Lower leg skin (tissue), 3 donors: ENCODE data around the gene CSPG5.

Experiments used
- CTCF ChIP-seq, 3 donors: fragments of 450-650 bp; IDR thresholded peaks; one replicate each; pipeline ENCODE4 v1.5.1; 2016; ENCODE audit warnings: antibody characterized with exemption in 3 of 3, mild to moderate bottlenecking in 3 of 3, moderate library complexity in 2 of 3
- POLR2A ChIP-seq, 2 donors: fragments of 450-650 bp; IDR thresholded peaks; one replicate each; pipeline ENCODE4 v1.6.1; 2016 to 2017; ENCODE audit warnings: antibody characterized with exemption in 2 of 2, mild to moderate bottlenecking in 1 of 2, moderate library complexity in 1 of 2

- TF ChIP-seq POLR2A (IDR thresholded peaks at IDR 0.05), result no peak
- TF ChIP-seq CTCF (IDR thresholded peaks at IDR 0.05), result no peak
Measured at GRCh38 chr3:47588053-47588452, 9.4 kb upstream of the CSPG5 start.
